HepG2 (cell line): Measurements from ENCODE around the gene NKIRAS1. TPM values are rescaled to one million over a fixed set of nuclear protein-coding genes. Genes with fewer than 3 reads are reported as not detected.

Experiments used
- ATAC-seq: fragments of 200-7000 bp; cut with Tn5 transposase; 3 replicates; pipeline ENCODE4 v1.9.1; 2020; ENCODE audit warnings: mild to moderate bottlenecking, moderate library complexity
- BruUV-seq: library from RNA; stranded (reverse); fragments of 400-500 nt; replicated peaks from 2 replicates; lab custom pipeline; 2021; lab: Mats Ljungman, UMichigan
- CTCF ChIA-PET: fragments of 300-600 bp; formaldehyde crosslinking; extraction: SDS; loops from one replicate; lab custom pipeline; 2021; ENCODE audit warnings: low total read pairs, inconsistent platforms, low intra/inter-chr PET ratio; lab: Yijun Ruan, JAX
- POLR2A ChIA-PET: fragments of 350-600 bp; sonication (Branson Sonifier 250); formaldehyde crosslinking; loops from one replicate; lab custom pipeline; 2020; ENCODE audit warnings: antibody characterized with exemption, inconsistent platforms; lab: Yijun Ruan, JAX
- DNase-seq: peaks from one replicate; pipeline ENCODE4 v3.0.0-alpha.2; 2015; ENCODE audit warnings: low spot score
- FAIRE-seq: peaks from 3 replicates; lab custom pipeline; 2011; peaks lifted over from hg19 to GRCh38; lab: Jason Lieb, UNC
- H2AFZ ChIP-seq: one replicate; pipeline ENCODE4 v1.6.1; 2011; ENCODE audit warnings: low read length, inconsistent platforms
- H3K27ac ChIP-seq: fragments of 300-600 bp; 3 replicates; pipeline ENCODE4 v1.8.0; 2011; ENCODE audit warnings: mixed run types, mild to moderate bottlenecking, mixed read lengths, low read length, inconsistent platforms; ENCODE audit not compliant: insufficient read depth; ENCODE audit errors: extremely low read length
- H3K27me3 ChIP-seq, 2 experiments: fragments of 200-600 bp in 1 of 2; 2 replicates in 1 of 2; 3 replicates in 1 of 2; pipeline versions ENCODE4 v1.6.0 to v1.8.0; 2011; ENCODE audit warnings: low read length in 2 of 2, mild to moderate bottlenecking in 2 of 2, moderate library complexity in 2 of 2, inconsistent platforms in 1 of 2; ENCODE audit not compliant: insufficient read depth in 2 of 2, control insufficient read depth in 1 of 2
- H3K36me3 ChIP-seq, 2 experiments: fragments of 200-600 bp in 1 of 2; replicated peaks in 1 of 2; 2 replicates in 1 of 2; 3 replicates in 1 of 2; pipeline versions ENCODE4 v1.5.1 to v1.8.0; 2011; ENCODE audit warnings: low read length in 2 of 2, inconsistent platforms in 1 of 2; ENCODE audit not compliant: insufficient read depth in 2 of 2, control insufficient read depth in 1 of 2
- H3K4me1 ChIP-seq: 2 replicates; pipeline ENCODE4 v1.5.1; 2012; ENCODE audit warnings: low read length, inconsistent platforms; ENCODE audit not compliant: insufficient read depth
- H3K4me2 ChIP-seq: 2 replicates; pipeline ENCODE4 v1.6.0; 2011; ENCODE audit warnings: low read depth, low read length, inconsistent platforms
- H3K4me3 ChIP-seq, 3 experiments: fragments of 200-600 bp in 1 of 3; sonication (generic), shearing (Covaris generic) in 1 of 3; replicated peaks in 1 of 3; 2 replicates each; pipeline ENCODE4 v1.5.1; 2011 to 2016; ENCODE audit warnings: low read length in 3 of 3, inconsistent platforms in 2 of 3, low read depth in 2 of 3, mild to moderate bottlenecking in 2 of 3, control low read depth in 1 of 3, mixed read lengths in 1 of 3; ENCODE audit not compliant: insufficient read depth in 1 of 3
- H3K79me2 ChIP-seq: one replicate; pipeline ENCODE4 v1.6.1; 2011; ENCODE audit warnings: low read length, inconsistent platforms; ENCODE audit not compliant: insufficient read depth
- H3K9ac ChIP-seq: 2 replicates; pipeline ENCODE4 v1.6.0; 2011; ENCODE audit warnings: mild to moderate bottlenecking, low read depth, low read length, inconsistent platforms; ENCODE audit not compliant: insufficient read depth
- H3K9me3 ChIP-seq: 2 replicates; pipeline ENCODE4 v1.5.1; 2012; ENCODE audit warnings: mild to moderate bottlenecking, low read length
- H4K20me1 ChIP-seq: 2 replicates; pipeline ENCODE4 v1.6.0; 2011; ENCODE audit warnings: inconsistent platforms, mild to moderate bottlenecking, low read length, moderate library complexity; ENCODE audit not compliant: insufficient read depth
- BRCA1 ChIP-seq: sonication (generic); formaldehyde crosslinking; IDR thresholded peaks from 2 replicates; pipeline ENCODE4 v1.4.0; 2020; ENCODE audit warnings: missing genetic modification reagents
- CBFB ChIP-seq: sonication (generic); formaldehyde crosslinking; IDR thresholded peaks from 2 replicates; pipeline ENCODE4 v1.4.0; 2020; ENCODE audit warnings: missing genetic modification reagents
- EED ChIP-seq: sonication (generic); formaldehyde crosslinking; IDR thresholded peaks from 2 replicates; pipeline ENCODE4 v1.5.0; 2020; ENCODE audit warnings: mild to moderate bottlenecking, missing genetic modification reagents
- ELF3 ChIP-seq: IDR thresholded peaks from 2 replicates; pipeline ENCODE4 v1.6.1; 2016; ENCODE audit warnings: missing genetic modification reagents, missing compliant biosample characterization
- ESRRA ChIP-seq: sonication (generic); formaldehyde crosslinking; IDR thresholded peaks from 2 replicates; pipeline ENCODE4 v1.5.1; 2020; ENCODE audit warnings: mild to moderate bottlenecking, low read depth, missing genetic modification reagents
- FOXA3 ChIP-seq: IDR thresholded peaks from 2 replicates; pipeline ENCODE4 v1.6.1; 2016; ENCODE audit warnings: missing genetic modification reagents, missing compliant biosample characterization
- FOXO1 ChIP-seq: sonication (generic); formaldehyde crosslinking; IDR thresholded peaks from 2 replicates; pipeline ENCODE4 v1.4.0; 2020; ENCODE audit warnings: missing genetic modification reagents
- HDAC1 ChIP-seq: sonication (generic); formaldehyde crosslinking; IDR thresholded peaks from 2 replicates; pipeline ENCODE4 v1.5.1; 2020; ENCODE audit warnings: mild to moderate bottlenecking, missing genetic modification reagents
- HNF4G ChIP-seq, 2 experiments: sonication (generic) in 1 of 2; formaldehyde crosslinking in 1 of 2; IDR thresholded peaks; 2 replicates each; pipeline versions ENCODE4 v1.4.0 to v1.6.1; 2011 to 2020; ENCODE audit warnings: borderline replicate concordance in 2 of 2, low read depth in 2 of 2, mild to moderate bottlenecking in 2 of 2, low read length in 1 of 2, missing genetic modification reagents in 1 of 2, moderate library complexity in 1 of 2
- JUND ChIP-seq: sonication (generic); formaldehyde crosslinking; IDR thresholded peaks from 2 replicates; pipeline ENCODE4 v1.8.0; 2022; ENCODE audit warnings: mild to moderate bottlenecking, missing genetic modification reagents
- MED8 ChIP-seq: sonication (generic); formaldehyde crosslinking; IDR thresholded peaks from 2 replicates; pipeline ENCODE4 v1.8.1; 2023; ENCODE audit warnings: mild to moderate bottlenecking, missing genetic modification reagents; ENCODE audit not compliant: insufficient replicate concordance
- NFYB ChIP-seq: sonication (generic); formaldehyde crosslinking; IDR thresholded peaks from 2 replicates; pipeline ENCODE4 v1.4.0; 2020; ENCODE audit warnings: missing genetic modification reagents
- NONO ChIP-seq, 2 experiments: fragments of 450-650 bp in 1 of 2; sonication (generic) in 1 of 2; formaldehyde crosslinking in 1 of 2; IDR thresholded peaks in 1 of 2; conservative IDR thresholded peaks in 1 of 2; 2 replicates each; pipeline versions ENCODE4 v1.6.1 to v1.8.0; 2017 to 2022; ENCODE audit warnings: mild to moderate bottlenecking in 1 of 2, missing genetic modification reagents in 1 of 2, moderate library complexity in 1 of 2
- SIN3A ChIP-seq: IDR thresholded peaks from 2 replicates; pipeline ENCODE4 v1.6.1; 2011; ENCODE audit warnings: low read depth, mild to moderate bottlenecking, control low read depth, low read length, borderline replicate concordance
- SRSF1 ChIP-seq: fragments of 200-400 bp; formaldehyde crosslinking; optimal IDR thresholded peaks from 2 replicates; pipeline ENCODE3; 2017; ENCODE audit warnings: mild to moderate bottlenecking, low read depth, low read length, moderate library complexity
- TCF12 ChIP-seq, 2 experiments: fragments of 450-650 bp in 1 of 2; sonication (generic) in 1 of 2; formaldehyde crosslinking in 1 of 2; IDR thresholded peaks; 2 replicates each; pipeline versions ENCODE4 v1.6.1 to v1.8.0; 2017 to 2022; ENCODE audit warnings: antibody characterized with exemption in 1 of 2, mild to moderate bottlenecking in 1 of 2, missing genetic modification reagents in 1 of 2, moderate library complexity in 1 of 2
- ZNF232 ChIP-seq: sonication (generic); formaldehyde crosslinking; IDR thresholded peaks from 2 replicates; pipeline ENCODE4 v1.4.0; 2020; ENCODE audit warnings: missing genetic modification reagents, borderline replicate concordance
- ZNF274 ChIP-seq: sonication (generic); formaldehyde crosslinking; IDR thresholded peaks from 2 replicates; pipeline ENCODE4 v1.5.1; 2020; ENCODE audit warnings: mild to moderate bottlenecking, missing genetic modification reagents
- ZNF580 ChIP-seq: IDR thresholded peaks from 2 replicates; pipeline ENCODE4 v1.6.1; 2016; ENCODE audit warnings: low read depth, borderline replicate concordance
- ZNF75D ChIP-seq: sonication (generic); formaldehyde crosslinking; IDR thresholded peaks from 2 replicates; pipeline ENCODE4 v1.8.1; 2023; ENCODE audit warnings: missing genetic modification reagents, mild to moderate bottlenecking, borderline replicate concordance
- ZNF773 ChIP-seq: sonication (generic); formaldehyde crosslinking; IDR thresholded peaks from 2 replicates; pipeline ENCODE4 v1.4.0; 2020; ENCODE audit warnings: missing genetic modification reagents, borderline replicate concordance
- WGBS: methylation state at CpG from one replicate; pipeline ENCODE4 v1.1.6; 2017; ENCODE audit warnings: low lambda C conversion rate; 5-methylcytosine and 5-hydroxymethylcytosine counted together
- in situ Hi-C: cut with HindIII; loops from 2 replicates; pipeline ENCODE4 v1.10.0; 2017; ENCODE audit warnings: low pct_unique_long_range_greater_than_20kb; ENCODE audit not compliant: extremely low pct_ligation_motif_present
- intact Hi-C: fragments of 100-400 bp; cut with micrococcal nuclease; formaldehyde crosslinking; loops from one replicate; pipeline ENCODE4 v1.10.0; 2022; ENCODE audit not compliant: unreplicated experiment
- polyA plus RNA-seq, 8 experiments: library from polyadenylated mRNA; depleted of rRNA in 3 of 8; stranded (reverse) in 7 of 8; unstranded in 1 of 8; fragments of >200 nt; fragmentation: Illumina TruSeq in 4 of 8; extraction: Trizol in 4 of 8; gene quantifications; 2 replicates each; pipeline versions ENCODE4 v1.2.1 to v1.2.3, GENCODE V29; 2011 to 2016; ENCODE audit warnings: low read depth in 4 of 8, missing spikeins in 1 of 8, mixed read lengths in 1 of 8; ENCODE audit not compliant: insufficient read depth in 1 of 8
- total RNA-seq, 5 experiments: library from RNA; depleted of rRNA; stranded (reverse); fragments of >200 nt; fragmentation: Illumina TruSeq; extraction: Trizol; gene quantifications; 2 replicates each; pipeline ENCODE4 v1.2.3, GENCODE V29; 2016; ENCODE audit warnings: low read depth in 1 of 5
- TF ChIP-seq, protein P1 (sequence below): sonication (generic); formaldehyde crosslinking; IDR thresholded peaks from 2 replicates; pipeline ENCODE4 v1.5.1; 2020; ENCODE audit warnings: mild to moderate bottlenecking, missing genetic modification reagents, moderate library complexity

The NKIRAS1 gene
- total and polyA plus RNA-seq, 2 of the 13 experiments (the other 11 are each of a cell fraction or from before 2014, with no cell fraction given), result 4.3 to 8.0 TPM

GRCh38 chr3:23945663-23945912, 28.8 kb upstream of the NKIRAS1 start:
- CTCF ChIA-PET, result no interaction called here
- Histone ChIP-seq H3K27ac (peak overlapping the region; percentile 77), H3K36me3 (no peaks in the 10 kb centered on the region), H3K27me3 (peaks cover 0 to 9% of the 10 kb centered on the region in 2 experiments; a peak in 1 of 5 replicates), H3K4me2 (peak overlapping the region; percentile 43), H3K9me3 (no peaks in the 10 kb centered on the region), H3K4me3 (peak overlapping the region; percentile 43 to 90 (median 67); a peak in 4 of 6 replicates), H3K79me2 (peaks cover 43% of the 10 kb centered on the region), H4K20me1 (peaks cover 21% of the 10 kb centered on the region), H3K4me1 (peaks cover 54% of the 10 kb centered on the region), H3K9ac (peak overlapping the region; percentile 62), H2AFZ (no peak overlapping the region)
- ATAC-seq (no peak), FAIRE-seq (no peak), DNase-seq (no peak)
- intact Hi-C loops, result loop anchor here (1.0 kb wide), 1 partner anchor 28 kb away; the partner anchor contains the start of gene RPL15
- BruUV-seq, result no TSS peak
- POLR2A ChIA-PET, result interaction anchor here (2.0 kb wide), 1 partner anchor 28 kb away, joined by 43 read pairs; the partner anchor contains the start of genes NKIRAS1 and RPL15
- in situ Hi-C loops, result no loop called here
- WGBS, result no CpG with 5 or more reads among the region's 39 CpGs
- TF ChIP-seq NFYB (CRISPR knock-in tag) (peak; percentile 80), ZNF232 (peak; percentile 26; the same call in 1 of the 2 replicates), ZNF274 (CRISPR knock-in tag) (no peak), NONO (IDR thresholded peaks at IDR 0.05) (no peak), NONO (CRISPR knock-in tag; conservative IDR thresholded peaks at IDR 0.05) (peak; percentile 60), FOXO1 (CRISPR knock-in tag) (peak; percentile 74), CBFB (no peak), ELF3 (CRISPR knock-in tag) (peak; percentile 61), MED8 (CRISPR knock-in tag) (no peak), EED (CRISPR knock-in tag) (no peak), ZNF580 (CRISPR knock-in tag) (no peak), TCF12 (IDR thresholded peaks at IDR 0.05) (no peak), TCF12 (CRISPR knock-in tag; IDR thresholded peaks at IDR 0.05) (no peak), BRCA1 (CRISPR knock-in tag) (no peak), ESRRA (CRISPR knock-in tag) (no peak), FOXA3 (peak; percentile 81), HNF4G (IDR thresholded peaks at IDR 0.05; ENCODE audit: borderline replicate concordance, low read depth, low read length) (peak; percentile 8; the same call in 1 of the 2 replicates), HNF4G (CRISPR knock-in tag; IDR thresholded peaks at IDR 0.05; ENCODE audit: borderline replicate concordance, low read depth) (no peak), ZNF773 (no peak), SRSF1 (no peak), SIN3A (0 out of 2 replicates have a peak, but pooled peaks have one; percentile 70), ZNF75D (CRISPR knock-in tag) (no peak), JUND (CRISPR knock-in tag) (0 out of 2 replicates have a peak, but pooled peaks have one; percentile 31), HDAC1 (CRISPR knock-in tag) (peak; percentile 7; the same call in 1 of the 2 replicates)
- TF ChIP-seq, protein P1, sequence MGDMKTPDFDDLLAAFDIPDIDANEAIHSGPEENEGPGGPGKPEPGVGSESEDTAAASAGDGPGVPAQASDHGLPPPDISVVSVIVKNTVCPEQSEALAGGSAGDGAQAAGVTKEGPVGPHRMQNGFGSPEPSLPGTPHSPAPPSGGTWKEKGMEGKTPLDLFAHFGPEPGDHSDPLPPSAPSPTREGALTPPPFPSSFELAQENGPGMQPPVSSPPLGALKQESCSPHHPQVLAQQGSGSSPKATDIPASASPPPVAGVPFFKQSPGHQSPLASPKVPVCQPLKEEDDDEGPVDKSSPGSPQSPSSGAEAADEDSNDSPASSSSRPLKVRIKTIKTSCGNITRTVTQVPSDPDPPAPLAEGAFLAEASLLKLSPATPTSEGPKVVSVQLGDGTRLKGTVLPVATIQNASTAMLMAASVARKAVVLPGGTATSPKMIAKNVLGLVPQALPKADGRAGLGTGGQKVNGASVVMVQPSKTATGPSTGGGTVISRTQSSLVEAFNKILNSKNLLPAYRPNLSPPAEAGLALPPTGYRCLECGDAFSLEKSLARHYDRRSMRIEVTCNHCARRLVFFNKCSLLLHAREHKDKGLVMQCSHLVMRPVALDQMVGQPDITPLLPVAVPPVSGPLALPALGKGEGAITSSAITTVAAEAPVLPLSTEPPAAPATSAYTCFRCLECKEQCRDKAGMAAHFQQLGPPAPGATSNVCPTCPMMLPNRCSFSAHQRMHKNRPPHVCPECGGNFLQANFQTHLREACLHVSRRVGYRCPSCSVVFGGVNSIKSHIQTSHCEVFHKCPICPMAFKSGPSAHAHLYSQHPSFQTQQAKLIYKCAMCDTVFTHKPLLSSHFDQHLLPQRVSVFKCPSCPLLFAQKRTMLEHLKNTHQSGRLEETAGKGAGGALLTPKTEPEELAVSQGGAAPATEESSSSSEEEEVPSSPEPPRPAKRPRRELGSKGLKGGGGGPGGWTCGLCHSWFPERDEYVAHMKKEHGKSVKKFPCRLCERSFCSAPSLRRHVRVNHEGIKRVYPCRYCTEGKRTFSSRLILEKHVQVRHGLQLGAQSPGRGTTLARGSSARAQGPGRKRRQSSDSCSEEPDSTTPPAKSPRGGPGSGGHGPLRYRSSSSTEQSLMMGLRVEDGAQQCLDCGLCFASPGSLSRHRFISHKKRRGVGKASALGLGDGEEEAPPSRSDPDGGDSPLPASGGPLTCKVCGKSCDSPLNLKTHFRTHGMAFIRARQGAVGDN (CRISPR knock-in tag), result no peak
